Measurements from ENCODE around the gene NLGN3.

DNA sequence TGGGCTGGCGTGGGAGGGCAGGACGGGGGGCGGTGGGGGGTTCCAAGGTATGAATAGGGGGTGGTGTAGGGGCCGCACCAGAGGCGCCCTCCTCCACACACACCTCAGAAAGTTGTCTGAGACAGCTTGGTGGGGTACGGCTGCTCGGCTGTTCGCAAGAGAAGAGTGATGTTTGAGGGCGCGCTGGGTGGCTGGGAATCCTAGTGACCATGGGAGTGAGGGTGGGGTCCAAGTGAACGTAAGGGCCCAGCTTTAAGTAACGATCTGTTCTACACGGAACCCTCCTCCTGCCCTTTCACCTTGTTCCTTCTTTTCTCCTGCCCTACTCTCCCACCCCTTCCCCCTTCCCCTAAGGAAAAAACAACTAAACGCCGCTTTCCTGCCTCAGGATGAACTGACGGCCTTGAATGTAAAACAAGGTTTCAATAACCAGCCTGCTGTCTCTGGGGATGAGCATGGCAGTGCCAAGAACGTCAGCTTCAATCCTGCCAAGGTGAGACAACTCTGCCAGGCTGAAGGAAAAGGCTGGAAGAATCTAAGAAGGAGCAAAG lies 25.6 kb upstream of the NLGN3 start:
- TF ChIP-seq, protein P1, sequence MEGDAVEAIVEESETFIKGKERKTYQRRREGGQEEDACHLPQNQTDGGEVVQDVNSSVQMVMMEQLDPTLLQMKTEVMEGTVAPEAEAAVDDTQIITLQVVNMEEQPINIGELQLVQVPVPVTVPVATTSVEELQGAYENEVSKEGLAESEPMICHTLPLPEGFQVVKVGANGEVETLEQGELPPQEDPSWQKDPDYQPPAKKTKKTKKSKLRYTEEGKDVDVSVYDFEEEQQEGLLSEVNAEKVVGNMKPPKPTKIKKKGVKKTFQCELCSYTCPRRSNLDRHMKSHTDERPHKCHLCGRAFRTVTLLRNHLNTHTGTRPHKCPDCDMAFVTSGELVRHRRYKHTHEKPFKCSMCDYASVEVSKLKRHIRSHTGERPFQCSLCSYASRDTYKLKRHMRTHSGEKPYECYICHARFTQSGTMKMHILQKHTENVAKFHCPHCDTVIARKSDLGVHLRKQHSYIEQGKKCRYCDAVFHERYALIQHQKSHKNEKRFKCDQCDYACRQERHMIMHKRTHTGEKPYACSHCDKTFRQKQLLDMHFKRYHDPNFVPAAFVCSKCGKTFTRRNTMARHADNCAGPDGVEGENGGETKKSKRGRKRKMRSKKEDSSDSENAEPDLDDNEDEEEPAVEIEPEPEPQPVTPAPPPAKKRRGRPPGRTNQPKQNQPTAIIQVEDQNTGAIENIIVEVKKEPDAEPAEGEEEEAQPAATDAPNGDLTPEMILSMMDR (IDR thresholded peaks at IDR 0.05): no peak
- no peak for TF ChIP-seq POLR2AphosphoS5 (IDR thresholded peaks at IDR 0.05; ENCODE audit: low read depth, low read length)
- TF ChIP-seq, protein P2, sequence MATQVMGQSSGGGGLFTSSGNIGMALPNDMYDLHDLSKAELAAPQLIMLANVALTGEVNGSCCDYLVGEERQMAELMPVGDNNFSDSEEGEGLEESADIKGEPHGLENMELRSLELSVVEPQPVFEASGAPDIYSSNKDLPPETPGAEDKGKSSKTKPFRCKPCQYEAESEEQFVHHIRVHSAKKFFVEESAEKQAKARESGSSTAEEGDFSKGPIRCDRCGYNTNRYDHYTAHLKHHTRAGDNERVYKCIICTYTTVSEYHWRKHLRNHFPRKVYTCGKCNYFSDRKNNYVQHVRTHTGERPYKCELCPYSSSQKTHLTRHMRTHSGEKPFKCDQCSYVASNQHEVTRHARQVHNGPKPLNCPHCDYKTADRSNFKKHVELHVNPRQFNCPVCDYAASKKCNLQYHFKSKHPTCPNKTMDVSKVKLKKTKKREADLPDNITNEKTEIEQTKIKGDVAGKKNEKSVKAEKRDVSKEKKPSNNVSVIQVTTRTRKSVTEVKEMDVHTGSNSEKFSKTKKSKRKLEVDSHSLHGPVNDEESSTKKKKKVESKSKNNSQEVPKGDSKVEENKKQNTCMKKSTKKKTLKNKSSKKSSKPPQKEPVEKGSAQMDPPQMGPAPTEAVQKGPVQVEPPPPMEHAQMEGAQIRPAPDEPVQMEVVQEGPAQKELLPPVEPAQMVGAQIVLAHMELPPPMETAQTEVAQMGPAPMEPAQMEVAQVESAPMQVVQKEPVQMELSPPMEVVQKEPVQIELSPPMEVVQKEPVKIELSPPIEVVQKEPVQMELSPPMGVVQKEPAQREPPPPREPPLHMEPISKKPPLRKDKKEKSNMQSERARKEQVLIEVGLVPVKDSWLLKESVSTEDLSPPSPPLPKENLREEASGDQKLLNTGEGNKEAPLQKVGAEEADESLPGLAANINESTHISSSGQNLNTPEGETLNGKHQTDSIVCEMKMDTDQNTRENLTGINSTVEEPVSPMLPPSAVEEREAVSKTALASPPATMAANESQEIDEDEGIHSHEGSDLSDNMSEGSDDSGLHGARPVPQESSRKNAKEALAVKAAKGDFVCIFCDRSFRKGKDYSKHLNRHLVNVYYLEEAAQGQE (IDR thresholded peaks at IDR 0.05; ENCODE audit: insufficient read depth in 1 of 2, low read depth in 2 of 2, low read length in 1 of 2): no peak
- TF ChIP-seq SIN3A (IDR thresholded peaks at IDR 0.05; ENCODE audit: borderline replicate concordance, insufficient read depth, low read depth, low read length): no peak

Data from Panc1 (cell line).